DLD1 (cell line): ENCODE data around the gene ABI3BP.

Experiments
- in situ Hi-C: cut with HindIII; loops from 2 replicates; pipeline ENCODE4 v1.10.0; 2017; ENCODE audit warnings: low sequenced_read_pairs

Gene ABI3BP

DNA sequence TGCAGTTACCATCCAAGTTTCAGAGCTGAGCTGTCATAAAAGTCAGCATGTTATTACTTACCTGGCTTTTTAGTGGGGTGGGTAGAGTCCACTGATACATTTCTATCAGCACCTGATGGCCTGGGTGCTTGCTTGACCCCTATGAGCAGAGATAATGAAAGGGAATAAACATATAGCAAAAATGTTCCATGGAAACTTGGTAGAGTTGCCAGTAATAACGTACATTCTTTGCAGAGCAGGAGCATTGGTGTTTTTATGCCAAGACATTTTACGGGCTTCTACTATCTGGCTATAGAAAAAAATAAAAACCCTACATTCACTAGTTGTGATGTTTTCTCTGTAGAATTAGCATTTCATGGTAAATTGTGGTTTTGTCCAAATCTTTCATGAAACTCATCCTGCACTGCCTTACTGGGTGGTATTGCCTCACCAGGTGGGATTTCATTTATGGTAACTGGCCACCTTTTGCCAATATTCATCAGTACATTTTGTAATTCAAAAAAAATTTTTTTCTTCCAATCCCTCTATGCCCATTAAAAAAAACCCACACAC is 213.1 kb downstream of the ABI3BP start:
- in situ Hi-C loops = no loop called here

DNA sequence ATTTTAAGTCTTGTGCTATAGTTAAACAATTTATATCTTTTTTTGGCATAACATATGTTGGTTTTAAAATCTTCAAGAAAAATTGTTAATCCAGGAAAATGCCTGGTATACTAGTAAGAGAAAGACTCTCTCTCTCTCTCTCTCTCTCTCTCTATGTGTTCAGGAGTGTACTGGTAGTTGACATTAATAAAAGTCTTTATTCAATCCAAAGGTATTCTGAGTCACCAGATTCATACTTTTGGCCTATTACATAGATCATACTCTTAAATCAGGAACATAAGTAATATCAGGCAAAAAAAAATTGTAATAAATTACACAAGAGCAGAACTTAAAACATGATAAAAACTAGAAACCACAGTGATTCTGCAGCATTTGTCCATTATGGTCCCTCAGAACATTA is 213.7 kb downstream of the ABI3BP start:
- in situ Hi-C loops = no loop called here

DNA sequence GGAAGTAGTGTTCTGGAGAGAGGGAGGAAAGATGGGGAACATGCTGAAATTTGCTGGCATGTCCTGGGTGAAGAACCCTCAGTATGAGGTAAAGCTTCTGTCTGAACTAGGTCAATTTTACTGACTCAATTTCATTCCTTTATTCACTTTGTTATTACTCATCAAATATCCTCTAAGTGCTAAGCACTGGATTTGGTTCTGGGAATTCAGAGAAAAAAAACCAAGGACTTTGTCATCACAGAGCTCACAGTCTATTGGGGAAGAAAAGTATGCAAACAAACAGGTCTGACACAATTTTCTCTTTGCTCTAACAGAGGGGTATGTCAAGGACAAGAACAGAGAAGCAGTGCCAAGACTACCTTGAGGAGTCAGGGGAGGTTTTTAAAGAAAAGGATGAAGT is 215.9 kb downstream of the ABI3BP start:
- in situ Hi-C loops = no loop called here

DNA sequence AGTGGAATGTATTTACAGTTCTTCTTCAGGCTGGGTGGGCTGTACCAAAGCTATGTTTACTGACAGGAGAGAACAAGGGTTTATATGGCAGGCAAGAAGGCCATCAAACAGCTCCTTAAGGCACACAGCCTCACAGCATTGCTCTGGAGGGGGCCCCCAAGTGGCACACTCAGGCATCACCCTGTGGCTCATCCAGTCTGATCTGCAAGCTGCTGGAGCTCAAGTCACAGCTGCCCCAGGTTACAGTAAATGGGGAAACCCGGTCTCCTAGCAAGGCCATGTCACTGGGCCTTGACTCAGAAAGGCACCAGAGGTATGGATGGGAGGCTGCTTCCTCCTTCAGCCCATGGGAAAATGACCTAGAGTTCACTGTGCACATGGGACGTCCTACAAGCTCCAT is 216.5 kb downstream of the ABI3BP start:
- in situ Hi-C loops = no loop called here

DNA sequence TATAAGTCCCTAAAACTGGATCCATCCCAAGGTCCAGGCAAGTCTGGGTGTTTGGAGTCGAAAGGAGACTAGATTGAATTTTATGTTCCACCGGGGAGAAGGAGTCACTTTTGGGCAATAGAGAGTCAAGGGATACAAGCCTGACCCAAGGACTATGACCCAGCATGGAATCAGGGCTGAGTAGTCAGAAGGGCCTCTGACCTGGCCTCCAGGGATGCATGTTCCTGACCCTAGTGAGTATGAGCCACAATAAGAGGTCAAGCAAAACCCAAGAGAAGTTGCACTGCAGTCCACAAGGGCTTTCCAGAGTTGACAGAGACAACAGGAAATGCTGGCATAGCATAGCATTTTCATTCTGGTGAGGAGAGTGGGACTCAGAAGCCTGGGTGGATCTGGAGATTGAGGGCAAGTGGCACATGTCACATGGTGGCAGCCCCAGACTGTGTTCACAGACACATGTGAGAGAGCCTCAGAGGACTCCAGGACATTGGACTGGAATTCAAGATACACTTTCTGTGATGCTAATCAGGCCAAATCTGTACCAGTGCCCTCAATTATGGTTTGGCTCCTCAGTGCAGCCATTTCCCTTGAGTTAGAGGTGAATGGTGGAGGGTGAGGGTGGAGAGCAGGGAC is 217.0 kb downstream of the ABI3BP start:
- in situ Hi-C loops = no loop called here

DNA sequence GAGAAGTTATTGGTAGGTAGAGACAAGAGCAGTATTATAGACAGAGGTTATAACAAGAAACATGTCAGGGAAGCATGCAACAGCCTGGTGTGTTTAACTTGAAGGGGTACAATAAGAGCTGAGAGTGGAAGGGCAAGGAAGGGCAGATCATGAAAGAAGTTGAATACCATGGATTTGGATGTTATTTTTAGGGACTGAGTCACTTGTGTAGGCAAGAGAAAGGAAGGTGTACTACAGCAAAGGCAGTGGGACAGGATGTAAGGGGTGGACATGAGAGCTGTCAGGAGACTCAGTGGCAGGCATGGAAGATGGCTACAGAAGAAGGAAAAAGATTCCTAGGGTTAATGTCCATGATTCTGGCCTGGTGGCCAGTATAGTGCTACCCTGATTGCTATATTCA is 217.6 kb downstream of the ABI3BP start:
- in situ Hi-C loops = no loop called here

DNA sequence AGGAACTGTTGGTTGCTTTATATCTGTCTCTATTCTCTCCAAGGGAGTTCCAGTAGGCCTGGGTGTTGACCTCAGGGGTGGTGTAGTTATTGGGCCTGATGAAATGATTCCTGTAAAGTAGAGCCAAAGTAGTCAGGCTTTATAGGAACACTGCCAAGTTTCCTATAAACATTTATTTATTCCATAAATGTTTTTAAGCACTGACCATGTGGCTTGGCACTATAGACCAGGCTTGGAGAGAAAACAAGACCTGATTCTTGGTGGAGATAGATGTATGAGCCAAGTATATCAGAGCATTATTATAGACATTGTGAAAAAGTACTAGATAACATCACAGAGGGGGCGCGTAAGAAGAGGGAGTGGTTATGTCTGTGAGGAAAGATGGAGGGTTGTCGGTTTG is 218.0 kb downstream of the ABI3BP start:
- in situ Hi-C loops = no loop called here

DNA sequence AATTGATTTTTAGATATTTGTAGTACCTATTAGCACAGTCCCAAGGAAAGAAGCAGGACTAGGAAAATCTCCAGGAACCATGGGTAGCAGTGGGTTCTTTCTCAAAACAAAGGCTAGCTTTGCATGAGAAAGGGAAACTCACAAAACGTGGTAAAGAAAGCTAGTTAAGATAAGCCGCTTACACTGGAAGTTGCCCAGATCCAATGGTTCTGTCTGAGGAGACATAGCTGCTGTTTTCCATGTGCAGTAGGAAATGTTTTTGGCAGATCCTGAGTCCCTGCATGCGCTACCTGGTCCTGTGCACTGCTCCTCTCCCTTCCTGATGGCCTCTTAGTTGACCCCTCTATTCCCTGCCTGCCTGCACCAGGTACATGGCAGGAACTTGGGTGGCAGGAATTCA is 223.5 kb downstream of the ABI3BP start:
- in situ Hi-C loops = no loop called here

DNA sequence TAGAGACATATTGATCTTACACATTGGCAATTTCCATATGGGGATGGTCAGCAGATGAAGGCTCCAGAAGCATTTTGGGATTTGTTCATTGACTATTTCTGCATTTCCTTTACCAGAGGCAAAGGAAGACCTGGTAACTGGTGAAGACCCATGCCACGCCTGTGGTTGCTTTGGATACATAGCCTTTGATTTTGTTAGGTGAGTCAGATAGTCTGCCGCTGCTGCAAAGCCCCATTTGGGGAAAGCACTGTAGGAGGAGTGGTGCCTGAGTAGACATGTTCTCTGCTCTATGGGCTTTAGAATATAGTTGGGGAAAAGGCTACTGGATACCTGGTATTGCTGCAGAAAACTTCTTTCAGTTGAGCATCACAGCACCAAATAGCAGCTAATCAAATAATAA is 227.2 kb downstream of the ABI3BP start:
- in situ Hi-C loops = no loop called here

DNA sequence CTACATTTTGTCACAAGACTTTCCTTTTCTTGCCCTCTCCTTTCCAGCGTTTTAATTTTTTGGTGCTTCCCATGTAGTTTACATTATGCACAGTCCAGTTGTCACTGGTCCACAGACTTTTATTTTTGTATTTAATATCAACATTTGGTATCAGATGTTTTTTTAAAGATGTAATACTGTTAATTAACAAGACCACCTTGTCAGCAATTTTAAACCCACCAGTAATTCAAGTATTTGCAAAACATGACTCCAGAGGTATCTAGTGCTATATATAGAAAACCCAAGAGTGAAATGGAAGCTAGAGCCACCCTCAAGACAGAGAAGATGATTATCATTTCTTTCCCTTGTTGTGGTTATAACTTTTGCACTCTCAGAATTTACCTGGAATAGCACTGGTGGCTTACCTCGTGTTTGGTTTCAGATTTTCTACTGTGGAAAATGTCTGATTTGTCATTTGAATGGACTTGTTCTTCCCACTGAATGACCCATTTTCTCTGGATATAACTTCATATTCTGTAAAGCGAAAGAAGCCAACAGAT is 227.7 kb downstream of the ABI3BP start:
- in situ Hi-C loops = no loop called here

DNA sequence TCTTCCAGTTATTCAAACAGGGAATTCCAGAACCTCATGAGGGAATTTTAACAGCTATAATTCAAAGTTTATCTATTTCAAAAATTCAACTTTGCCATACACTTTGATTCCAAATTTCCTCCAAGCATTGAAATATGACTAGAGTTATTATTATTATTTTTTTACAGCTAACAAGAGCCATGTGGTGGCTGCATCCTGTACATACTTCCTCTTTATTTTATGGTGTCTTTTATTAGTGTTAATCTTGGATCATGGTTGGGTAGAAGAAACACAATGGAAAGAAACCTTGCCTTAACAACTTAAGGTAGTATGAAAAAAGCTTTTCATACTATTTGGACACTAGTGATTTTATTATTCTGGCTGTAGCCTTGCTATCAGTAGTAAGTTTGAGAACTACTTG is 231.3 kb downstream of the ABI3BP start:
- in situ Hi-C loops = no loop called here

DNA sequence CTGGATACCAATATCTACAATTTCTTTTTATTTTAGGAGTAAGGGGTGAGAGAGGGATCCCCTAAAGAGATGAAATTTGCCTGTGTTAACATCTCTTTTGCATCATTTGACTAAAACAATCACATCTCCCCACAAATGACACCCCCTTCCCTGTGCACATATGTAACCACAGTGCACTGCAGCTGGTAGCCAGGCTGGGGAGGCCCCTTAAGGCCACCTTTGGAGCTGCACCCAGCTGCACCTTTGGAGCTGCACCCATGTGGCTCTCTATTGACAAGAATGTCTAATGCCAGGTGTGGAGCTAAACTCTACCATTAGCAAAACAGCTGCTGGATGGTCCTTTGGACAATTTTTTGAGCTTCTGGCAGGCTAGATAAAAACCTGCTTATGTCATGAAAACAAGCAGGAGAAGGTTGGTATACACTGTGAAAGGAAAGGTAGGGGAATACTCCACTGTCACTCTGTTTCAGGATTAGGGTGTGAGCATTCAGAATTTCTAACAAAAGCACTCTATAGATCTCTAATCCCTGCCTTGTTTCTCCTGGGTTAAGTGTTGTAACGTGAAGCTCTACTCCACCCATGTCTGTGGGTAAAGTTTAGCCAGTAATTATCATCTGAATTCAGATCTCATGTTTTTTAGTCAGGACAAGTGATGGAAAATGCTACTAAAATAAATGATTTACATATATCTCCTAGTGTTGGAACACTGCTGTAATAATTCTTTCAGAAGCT is 231.8 kb downstream of the ABI3BP start:
- in situ Hi-C loops = no loop called here

DNA sequence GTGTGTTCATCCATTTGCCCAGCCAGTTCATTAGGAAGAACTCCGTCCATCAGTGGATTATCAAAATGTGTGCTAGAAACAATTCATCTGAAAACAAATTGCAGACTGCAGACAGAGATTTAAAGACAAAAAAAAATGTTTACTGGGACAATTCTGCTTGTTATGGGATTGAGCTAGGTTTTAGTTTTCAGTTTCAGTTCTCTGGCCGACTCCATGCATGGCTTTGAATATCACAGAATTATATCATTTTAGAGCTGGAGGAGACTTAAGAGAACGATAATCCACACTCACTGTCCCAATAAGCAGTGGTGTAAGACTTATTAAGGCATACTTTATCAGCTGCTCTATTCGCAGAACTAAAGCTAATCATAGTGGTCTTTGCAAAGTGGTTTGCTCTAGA is 232.8 kb downstream of the ABI3BP start:
- in situ Hi-C loops = no loop called here

DNA sequence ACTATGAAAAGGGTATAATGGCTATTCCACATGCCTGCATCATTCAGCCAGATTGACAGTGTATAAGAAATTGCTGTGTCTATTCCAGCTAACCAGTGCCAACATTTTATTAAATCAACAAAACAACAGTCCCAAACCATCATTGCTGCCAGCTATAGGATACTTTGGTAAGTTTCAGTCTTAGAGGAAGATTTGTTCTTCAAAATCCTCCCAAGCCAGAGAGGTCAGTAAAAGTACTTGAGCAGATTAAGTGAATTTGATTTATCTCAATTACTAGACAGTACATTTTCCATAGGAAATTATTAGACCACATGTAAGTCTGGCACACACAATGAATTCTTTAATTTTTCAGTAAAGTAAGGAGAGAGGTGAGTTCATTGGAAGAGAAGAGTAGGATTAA is 233.3 kb downstream of the ABI3BP start:
- in situ Hi-C loops = no loop called here

DNA sequence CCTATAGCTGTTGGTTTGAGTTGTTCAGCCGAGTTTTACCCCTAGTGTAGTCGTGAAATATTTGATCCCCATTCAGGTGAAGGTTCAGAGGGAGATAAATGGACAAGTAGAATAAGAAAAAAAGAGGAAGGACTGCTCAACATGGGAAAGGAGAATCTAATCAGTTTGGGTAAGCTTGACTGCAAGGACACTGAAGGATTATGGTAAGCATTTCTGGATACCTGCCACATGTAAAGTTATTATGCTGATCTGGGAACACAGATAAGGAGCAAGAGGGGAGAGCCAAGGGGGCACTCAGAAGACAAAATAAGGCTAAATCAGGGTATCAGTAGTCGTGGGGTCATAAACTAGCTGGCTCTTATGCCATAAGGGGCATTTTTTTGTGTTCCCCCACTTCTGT is 234.1 kb downstream of the ABI3BP start:
- in situ Hi-C loops = no loop called here

DNA sequence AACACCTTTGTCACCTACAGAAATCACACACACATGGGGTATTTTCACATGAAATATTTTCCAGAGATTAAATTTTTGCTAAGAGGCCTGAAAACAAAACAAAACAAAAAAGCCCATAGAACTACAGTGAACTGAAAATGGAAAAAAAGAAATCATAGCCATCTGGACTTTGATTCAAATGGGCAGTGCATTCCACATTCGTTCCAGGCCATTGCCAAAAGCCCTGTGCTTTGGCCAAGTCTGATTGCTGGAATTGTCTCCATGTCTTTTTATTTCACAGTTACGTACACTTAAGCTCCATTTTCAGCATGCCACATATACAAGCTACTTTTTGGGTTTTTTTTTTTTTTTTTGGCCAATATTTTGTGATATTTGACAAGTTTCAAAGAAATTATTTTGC is 236.8 kb downstream of the ABI3BP start:
- in situ Hi-C loops = no loop called here

DNA sequence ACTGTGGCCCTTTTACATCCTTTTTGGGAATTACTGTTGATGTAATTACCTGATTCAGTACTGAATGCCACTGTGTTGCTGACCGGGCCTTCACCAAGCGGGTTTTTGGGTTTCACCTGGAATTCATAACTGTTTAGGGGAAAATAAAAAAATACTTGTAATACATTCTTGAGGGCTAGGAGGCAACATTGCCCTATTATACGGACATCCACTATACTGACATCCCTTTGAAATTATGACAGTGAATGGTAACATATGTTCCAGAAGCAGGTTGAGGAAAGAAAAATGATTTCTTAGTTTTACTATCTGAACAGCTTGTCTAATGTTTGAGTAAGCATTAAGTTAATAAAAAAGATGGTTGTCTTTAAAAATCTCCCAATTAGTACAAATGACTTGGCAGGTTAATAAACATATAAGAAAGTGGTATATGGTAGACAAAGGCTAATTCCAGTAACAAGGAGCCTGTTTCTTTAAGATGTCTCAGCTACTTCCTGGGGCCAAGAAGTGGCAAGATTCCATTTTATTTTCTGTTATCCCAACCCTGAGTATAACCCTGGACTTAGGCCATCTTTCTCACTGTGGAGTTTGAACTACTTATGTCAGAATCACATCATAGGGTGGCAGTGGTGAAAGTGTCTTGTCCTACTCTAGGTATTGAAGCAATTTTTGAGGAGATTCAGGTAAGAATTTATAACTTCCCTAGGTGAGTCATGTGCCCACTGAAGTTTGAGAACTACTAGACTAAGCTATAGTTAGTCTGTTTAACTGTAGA is 238.5 kb downstream of the ABI3BP start:
- in situ Hi-C loops = no loop called here

DNA sequence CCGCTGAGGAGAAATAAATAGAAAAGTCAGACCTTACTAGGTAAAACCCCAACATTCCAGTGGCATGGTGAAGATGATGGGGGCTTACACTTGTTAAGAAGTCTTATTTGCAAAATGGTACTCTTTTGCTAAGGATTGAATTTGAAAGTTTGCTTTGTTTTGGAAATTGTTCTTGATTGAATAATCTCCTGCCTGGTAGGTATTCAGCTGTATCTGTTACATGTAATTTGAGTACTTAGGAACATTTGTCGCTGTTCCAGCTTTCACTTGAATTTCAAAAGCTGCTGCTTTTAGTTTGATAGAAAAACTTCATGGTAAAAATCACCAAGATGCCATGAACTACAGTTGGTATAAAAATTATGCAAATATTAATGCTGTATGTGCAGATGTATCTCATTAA is 239.4 kb downstream of the ABI3BP start:
- in situ Hi-C loops = no loop called here

DNA sequence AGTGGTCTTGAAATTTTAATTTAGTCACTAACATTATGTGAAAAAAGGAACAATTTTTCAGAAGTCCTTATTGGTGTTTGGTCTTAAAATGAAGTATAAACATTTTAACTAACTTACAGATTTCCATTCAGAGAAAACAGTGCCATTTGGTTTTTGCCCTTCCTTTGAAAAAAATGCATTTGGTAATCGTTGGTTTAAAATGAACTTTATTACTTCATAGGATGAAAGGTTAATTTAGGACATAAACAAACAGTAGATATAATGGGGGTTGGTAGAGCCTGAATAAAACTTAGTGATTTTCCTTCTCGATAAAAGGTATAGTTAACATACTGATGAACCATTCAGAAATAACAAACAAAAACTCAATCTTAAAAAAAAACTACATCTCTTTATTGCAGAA is 244.3 kb downstream of the ABI3BP start:
- in situ Hi-C loops = no loop called here

DNA sequence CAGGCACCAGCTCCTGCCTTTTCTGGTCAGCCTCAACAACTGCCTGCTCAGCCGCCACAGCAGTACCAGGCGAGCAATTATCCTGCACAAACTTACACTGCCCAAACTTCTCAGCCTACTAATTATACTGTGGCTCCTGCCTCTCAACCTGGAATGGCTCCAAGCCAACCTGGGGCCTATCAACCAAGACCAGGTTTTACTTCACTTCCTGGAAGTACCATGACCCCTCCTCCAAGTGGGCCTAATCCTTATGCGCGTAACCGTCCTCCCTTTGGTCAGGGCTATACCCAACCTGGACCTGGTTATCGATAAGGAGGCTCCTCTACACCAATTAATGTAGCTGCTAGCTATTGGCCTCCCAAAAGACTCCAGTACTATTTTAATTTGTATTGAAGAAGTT is 245.0 kb downstream of the ABI3BP start:
- in situ Hi-C loops = no loop called here

DNA sequence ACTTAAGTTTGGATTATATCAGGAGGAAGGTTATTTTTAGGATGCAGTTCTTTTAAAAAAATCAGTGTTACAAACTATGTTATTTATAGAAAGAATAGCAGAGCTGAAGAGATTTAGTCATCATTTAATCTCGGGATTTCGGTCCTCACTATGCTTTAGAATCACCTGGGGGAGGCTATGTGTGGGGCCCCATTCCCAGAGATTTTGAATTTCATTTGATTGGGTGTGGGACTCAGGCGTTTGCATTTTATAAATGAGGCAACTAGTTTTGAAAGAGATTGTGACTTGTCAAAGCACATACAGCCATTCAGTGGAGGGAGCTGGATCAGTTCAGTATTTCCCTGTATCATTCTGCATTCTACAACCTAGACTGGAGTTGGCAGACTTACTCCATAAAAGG is 247.1 kb downstream of the ABI3BP start:
- in situ Hi-C loops = no loop called here

DNA sequence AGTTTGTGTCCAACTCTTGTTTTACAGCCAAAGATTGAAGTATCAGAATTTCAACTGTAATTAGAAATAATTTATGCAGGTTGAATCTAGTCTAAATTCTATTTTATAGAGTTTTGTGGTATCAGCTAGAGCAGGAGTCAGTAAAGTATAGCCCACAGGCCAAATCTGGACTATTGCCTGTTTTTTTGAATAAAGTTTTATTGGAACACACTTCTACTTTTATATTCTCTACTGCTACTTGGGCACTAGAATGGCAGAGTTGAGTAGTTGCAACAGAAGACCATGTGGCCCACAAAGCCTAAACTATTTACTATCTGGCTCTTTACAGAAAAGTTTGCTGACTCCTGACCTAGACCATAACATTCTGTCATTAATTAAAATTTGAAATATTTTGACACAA is 247.6 kb downstream of the ABI3BP start:
- in situ Hi-C loops = no loop called here
